Ectodermal cell (in vitro differentiated cells): Measurements from ENCODE around the gene CLIC3.

Experiments used
- H3K27ac ChIP-seq: 2 replicates; pipeline ENCODE4 v1.7.0; 2013; ENCODE audit warnings: mild to moderate bottlenecking, low read depth, low read length; ENCODE audit not compliant: insufficient read depth, poor library complexity, severe bottlenecking
- H3K27me3 ChIP-seq: 2 replicates; pipeline ENCODE4 v1.7.0; 2013; ENCODE audit warnings: mild to moderate bottlenecking, low read length; ENCODE audit not compliant: insufficient read depth, control insufficient read depth, poor library complexity, severe bottlenecking
- H3K36me3 ChIP-seq: one replicate; pipeline ENCODE4 v1.7.0; 2013; ENCODE audit warnings: low read length; ENCODE audit not compliant: control insufficient read depth, insufficient read depth
- H3K4me1 ChIP-seq: one replicate; pipeline ENCODE4 v1.7.0; 2013; ENCODE audit warnings: low read length; ENCODE audit not compliant: control insufficient read depth, insufficient read depth
- H3K4me3 ChIP-seq: 2 replicates; pipeline ENCODE4 v1.7.0; 2013; ENCODE audit warnings: low read depth, low read length, control low read depth; ENCODE audit not compliant: insufficient read depth
- H3K9me3 ChIP-seq: 2 replicates; pipeline ENCODE4 v1.7.0; 2013; ENCODE audit warnings: mild to moderate bottlenecking, low read length, moderate library complexity; ENCODE audit not compliant: control insufficient read depth
- WGBS, 2 experiments: methylation state at CpG; one replicate each; pipeline ENCODE4 v1.1.7; 2013; ENCODE audit warnings: missing lambda C conversion rate in 2 of 2; 5-methylcytosine and 5-hydroxymethylcytosine counted together

The CLIC3 gene

DNA sequence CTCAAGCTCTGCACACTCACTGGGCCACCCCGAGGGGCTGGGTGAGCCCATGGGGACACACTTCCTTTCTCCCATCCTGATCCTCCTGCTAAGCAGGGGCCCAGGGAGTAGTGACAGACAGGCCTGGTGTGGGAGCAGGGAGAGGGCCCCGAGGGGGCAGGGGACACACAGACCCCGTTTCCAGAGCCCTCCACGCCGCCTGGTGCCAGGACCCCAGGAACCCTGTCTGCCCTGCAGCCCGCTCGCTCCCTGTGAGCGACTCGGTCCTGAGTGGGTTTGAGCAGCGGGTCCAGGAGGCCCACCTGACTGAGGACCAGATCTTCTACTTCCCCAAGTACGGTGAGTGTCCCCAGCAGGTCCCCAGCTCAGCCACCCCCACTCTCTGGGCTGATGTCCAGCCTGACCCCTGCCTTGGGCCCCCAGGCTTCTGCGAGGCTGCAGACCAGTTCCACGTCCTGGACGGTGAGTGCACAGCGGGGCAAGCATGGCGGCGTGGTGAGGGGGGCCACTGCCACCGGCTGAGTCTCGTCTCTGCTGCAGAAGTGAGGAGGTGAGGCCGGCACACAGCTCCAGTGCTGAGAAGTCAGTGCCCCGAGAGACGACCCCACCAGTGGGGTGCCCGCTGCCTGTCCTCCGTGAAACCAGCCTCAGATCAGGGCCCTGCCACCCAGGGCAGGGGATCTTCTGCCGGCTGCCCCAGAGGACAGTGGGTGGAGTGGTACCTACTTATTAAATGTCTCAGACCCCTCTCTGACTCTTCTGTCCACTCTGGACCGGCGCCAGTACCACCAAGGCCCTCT lies 49.9 kb downstream of the CLIC3 start:
- Histone ChIP-seq H3K27me3 (no peaks in the 10 kb centered on the region), H3K4me3 (no peak overlapping the region), H3K4me1 (peaks cover 21% of the 10 kb centered on the region), H3K9me3 (no peaks in the 10 kb centered on the region), H3K36me3 (peaks cover 13% of the 10 kb centered on the region), H3K27ac (no peak overlapping the region)
- WGBS, 2 experiments, result 92 to 93% methylated on average over 27 of the region's 27 CpGs

GRCh38 chr9:136945333-136946227 lies 50.8 kb downstream of the CLIC3 start:
- H3K4me1 ChIP-seq, result peaks cover 19% of the 10 kb centered on the region
- H3K27ac ChIP-seq, result no peak overlapping the region
- no peaks in the 10 kb centered on the region for H3K9me3 ChIP-seq
- WGBS, 2 experiments, result 90% methylated on average over 30 of the region's 30 CpGs
- H3K27me3 ChIP-seq, result no peaks in the 10 kb centered on the region
- H3K36me3 ChIP-seq, result peaks cover 19% of the 10 kb centered on the region
- H3K4me3 ChIP-seq, result no peak overlapping the region
